ENCODE results near the gene PIK3CB. TPM values are rescaled to one million over a fixed set of nuclear protein-coding genes. Genes with fewer than 3 reads are reported as not detected.
"Not testable (repeated sequence)": the region's sequence is repeated elsewhere in the genome, so short reads cannot be mapped to it uniquely, and the experiment has no call there.

PIK3CB gene
- polyA plus RNA-seq, 3 donors = 8.2 to 16.5 (median 14.9) TPM

DNA sequence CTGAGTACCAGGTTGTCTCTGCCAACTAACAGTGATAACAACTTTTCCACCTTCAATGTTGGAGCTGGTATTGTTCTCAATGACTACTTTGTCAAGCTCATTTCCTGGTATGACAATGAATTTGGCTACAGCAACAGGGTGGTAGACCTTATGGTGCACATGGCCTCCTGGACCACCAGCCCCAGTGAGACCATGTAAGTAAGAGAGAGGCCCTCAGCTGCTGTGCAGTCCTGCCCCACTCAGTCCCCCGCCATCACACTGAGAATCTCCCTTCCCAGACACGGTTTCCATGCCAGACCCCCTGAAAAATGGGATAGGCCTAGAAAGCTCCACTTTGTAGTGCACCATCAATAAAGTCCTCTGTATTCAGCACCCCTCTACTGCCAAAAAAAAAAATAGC is 56.1 kb downstream of the PIK3CB start:
- no peak overlapping the region for H3K27ac ChIP-seq (ENCODE audit: low read depth, low read length)
- WGBS, 3 donors = 98 to 100% (median 99%) methylated on average over 2 of the region's 2 CpGs

DNA sequence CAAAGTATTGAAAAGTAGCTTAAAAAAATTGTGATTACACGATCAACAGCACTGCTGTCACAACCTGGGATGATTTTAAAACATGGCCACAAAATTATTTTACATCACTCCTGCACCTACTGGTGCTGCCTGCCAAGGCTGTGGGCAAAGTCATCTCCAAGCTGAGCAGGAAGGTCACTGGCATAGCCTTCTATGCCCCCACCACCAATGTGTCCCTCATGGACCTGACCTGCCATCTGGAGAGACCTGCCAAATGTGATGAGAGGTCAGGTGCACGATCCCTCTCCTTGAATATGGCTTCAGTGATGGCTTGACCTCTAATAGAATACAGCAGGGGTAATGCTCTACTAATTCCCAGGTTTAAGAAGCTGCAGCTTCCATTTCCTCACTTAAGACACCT is 57.8 kb downstream of the PIK3CB start:
- 95 to 98% (median 96%) methylated on average over 2 of the region's 2 CpGs for WGBS, 3 donors
- no peak overlapping the region for H3K27ac ChIP-seq (ENCODE audit: low read depth, low read length)

DNA sequence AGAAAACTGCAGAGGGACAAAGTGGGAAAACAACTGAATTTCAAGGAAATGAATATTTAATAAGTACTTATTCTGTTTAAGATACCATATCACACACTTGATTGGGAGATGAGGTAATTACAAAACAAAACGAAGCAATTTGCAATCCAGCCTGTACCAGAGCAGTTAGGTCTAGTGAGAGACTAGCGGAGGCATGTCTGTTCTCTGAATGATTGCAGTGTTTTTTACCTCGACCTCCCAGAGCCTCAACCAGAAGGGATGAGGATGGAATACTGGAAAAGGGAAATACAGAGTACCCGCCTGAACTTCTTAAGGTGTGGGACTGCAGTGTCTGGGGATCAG is 59.5 kb downstream of the PIK3CB start:
- WGBS, 3 donors = 43 to 70% (median 55%) methylated on average over 4 of the region's 4 CpGs

DNA sequence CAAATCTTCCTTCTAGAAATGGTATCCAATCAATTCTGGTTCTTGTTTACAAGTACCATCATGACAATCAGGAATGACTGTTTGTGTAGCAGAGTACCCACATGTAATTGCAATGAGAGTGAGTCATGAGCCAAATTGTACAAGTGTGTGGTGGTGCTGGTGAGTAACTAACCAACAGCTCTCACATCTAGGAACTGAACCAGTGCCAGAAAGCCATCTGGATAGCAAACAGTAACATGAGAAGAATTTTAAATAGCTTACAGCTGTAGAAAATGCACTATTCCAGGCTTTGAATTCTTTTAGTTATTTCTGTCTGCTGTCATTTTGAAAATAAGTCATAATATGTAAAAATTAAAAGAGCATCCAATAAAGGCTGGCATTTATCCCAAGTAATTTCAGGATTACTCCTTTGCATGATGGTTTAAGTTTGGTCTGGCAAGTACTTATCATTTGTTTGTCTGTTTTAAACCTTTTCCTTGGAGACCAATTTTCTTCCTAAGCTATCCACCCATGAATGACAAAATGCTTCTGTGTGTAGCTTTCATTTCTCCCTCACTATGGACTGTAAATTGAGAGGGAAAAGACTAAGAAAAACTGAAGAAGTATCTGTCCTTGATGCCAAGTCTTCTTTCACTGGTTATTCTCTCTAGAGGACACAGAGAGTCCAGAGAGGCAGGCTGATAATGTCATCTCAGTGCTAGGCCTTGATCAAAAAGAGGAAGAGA is 60.0 kb downstream of the PIK3CB start:
- H3K27ac ChIP-seq (ENCODE audit: low read depth, low read length) = no peak overlapping the region

More for the DNA sequence above, 59.5 kb downstream of the PIK3CB start:
- no peak overlapping the region for H3K27ac ChIP-seq (ENCODE audit: low read depth, low read length)

DNA sequence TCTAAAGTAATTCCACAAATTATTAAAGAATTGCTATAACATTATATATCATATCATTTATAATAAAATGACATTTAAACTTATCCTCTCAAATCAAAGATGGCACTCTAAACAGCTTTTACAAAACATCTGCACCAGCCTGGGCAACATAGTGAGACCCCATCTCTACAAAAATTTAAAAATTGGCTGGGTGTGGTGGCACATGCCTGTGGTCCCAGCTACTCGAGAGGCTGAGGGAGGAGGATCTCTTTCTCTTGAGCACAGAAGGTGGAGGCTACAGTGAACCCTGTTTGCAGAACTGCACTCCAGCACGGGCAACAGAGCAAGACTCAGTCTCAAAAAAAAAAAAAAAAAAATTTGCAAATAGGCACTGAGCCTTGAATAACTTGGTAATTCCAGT is 63.1 kb downstream of the PIK3CB start:
- WGBS, 3 donors = 98 to 100% (median 100%) methylated on average over 2 of the region's 2 CpGs
- no peak overlapping the region for H3K27ac ChIP-seq (ENCODE audit: low read depth, low read length)

DNA sequence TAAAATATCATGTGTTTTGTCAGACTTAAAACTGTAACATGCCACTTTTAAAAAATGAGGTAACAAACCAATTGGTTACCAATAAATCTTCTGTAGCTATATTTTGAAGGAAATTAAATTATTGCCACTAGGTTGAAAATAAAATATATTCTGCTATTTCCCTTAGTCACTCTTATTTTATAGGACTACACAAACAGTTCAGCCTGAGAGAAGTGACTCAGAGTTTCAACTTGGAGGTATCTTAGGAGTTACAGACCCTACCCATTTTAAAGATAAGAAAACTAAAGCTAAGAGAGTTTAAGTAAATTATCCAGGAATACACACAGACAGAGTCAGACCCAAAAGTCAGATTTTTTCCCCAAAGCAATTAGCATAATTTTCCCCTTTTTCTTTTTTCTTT is 65.1 kb downstream of the PIK3CB start:
- H3K27ac ChIP-seq (ENCODE audit: low read depth, low read length) = no peak overlapping the region

DNA sequence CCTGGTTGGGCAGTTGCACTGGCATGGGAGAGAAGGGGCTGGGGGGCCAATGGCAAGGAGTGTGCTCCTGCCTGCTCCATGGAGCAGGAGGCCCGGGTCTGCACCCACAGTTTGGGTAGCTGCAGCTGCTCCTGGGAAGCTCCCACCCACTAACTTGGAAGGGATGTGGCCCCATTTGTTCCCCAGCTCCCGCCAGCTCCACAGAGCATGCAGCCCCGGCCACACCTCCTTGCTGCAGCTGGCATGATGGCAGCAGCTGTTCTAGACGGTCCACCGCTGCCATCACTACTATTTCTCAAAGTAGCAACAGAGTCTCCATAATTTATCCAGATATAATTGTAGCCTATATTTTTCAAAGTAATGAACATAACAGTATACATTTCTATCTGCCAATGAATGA is 65.8 kb downstream of the PIK3CB start:
- WGBS, 3 donors = 98 to 99% (median 98%) methylated on average over 5 of the region's 5 CpGs
- H3K27ac ChIP-seq (ENCODE audit: low read depth, low read length) = no peak overlapping the region

DNA sequence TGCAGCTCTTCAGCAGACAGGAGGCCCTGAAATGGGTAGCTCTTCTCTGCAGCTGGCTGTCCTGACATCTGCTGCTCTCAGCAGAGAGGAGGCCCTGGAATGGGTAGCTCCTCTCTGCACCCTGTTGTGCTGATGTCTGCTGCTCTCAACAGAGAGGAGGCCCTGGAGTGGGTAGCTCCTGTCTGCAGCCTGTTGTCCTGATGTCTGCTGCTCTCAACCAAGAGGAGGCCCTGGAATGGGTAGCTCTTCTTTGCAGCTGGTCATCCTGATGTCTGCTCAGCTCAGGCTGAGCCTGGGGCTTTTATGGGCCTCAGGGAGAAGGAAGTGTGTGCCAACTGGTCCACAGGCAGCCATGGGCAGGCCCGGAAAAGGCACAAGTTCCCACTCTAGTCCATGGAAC is 66.6 kb downstream of the PIK3CB start:
- no peak overlapping the region for H3K27ac ChIP-seq (ENCODE audit: low read depth, low read length)
- WGBS, 3 donors = 93 to 100% (median 97%) methylated on average over 1 of the region's 1 CpG

DNA sequence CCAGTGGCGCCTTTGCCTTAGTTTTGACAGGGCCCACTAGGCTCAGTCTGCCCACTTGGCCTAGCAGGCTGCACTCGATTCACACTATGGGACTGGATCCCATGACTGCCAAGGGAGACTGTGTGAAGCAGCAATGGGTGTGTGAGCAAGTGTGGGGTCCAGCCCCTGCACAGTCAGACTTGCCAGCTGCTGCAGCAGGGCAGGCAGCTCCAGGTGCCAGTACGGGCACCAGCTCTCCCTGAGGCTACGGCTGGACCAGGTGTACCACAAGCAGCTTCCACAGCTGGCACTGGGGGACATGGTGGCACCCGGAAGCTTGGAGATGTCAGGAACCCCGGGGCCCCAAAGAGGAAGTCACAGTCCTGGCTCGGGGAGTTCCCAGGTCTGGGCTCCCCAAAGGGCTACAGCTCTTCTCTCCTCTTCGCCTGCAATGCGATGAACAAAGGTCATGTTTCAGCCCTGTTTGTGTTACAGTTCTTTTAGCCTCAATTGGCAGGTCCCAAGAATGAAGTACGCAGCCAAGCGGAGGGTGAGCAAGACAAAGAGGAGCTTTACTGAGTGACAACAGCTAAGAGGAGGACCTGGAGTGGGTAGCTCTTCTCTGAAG is 67.1 kb downstream of the PIK3CB start:
- H3K27ac ChIP-seq (ENCODE audit: low read depth, low read length) = no peak overlapping the region
- 92 to 96% (median 96%) methylated on average over 11 of the region's 11 CpGs for WGBS, 3 donors

DNA sequence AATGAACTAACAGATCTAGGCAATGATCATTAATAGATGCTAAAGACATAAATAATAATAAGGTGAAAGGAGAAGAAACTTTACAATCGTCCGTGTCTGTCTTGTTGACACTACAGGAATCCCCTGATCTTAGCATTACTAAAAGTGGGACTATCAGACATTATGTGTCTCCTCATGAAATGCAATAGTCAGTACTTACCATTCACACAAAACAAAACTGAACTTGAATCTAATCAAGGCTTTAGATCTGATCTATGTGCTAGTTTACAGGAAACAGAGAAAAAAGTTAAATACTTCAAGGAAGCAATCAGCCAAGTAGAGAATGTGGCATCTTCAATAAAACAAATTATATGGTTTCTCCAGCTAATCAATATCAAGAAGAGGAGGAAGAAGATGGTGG is 73.7 kb downstream of the PIK3CB start:
- no peak overlapping the region for H3K27ac ChIP-seq (ENCODE audit: low read depth, low read length)
- WGBS, 3 donors = 88 to 96% (median 92%) methylated on average over 2 of the region's 2 CpGs

DNA sequence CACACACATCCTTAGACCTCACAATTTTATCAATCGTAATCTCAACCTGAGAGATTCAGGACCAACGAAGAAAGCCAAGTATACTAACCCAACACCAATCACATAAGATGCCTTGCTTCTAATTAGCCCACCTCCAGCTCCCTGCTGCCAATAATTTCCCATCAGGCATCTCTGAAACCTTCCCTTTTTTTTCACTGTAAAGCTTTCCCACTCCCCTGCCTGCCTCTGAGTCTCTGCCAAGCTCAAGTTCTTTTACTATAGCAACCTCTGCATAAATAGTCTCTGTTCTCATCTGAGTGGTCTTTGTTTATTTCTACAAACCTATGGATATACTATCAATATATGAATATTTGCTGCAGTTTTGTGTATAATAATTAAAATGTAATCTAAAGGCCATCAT is 86.5 kb downstream of the PIK3CB start:
- no peak overlapping the region for H3K27ac ChIP-seq (ENCODE audit: low read depth, low read length)
- WGBS, 3 donors = 81 to 93% (median 84%) methylated on average over 2 of the region's 2 CpGs

DNA sequence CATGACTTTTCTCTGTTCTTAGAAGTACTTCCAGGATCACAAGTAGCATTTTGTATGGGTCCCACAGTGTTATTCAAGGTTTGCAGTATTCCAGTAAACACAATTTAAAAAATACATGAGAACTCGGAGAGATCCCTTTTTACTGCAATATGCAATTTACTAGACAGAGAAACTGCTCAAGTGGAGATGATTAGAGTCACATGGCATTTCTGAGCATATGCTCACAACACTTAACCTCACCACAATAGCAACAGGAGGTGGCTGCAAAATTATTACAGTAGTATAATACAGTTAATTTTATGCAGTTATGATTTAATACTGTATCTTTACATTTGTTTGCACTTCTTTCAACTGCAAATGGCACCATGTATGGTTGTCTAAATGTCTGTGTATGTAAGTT is 87.5 kb downstream of the PIK3CB start:
- no peak overlapping the region for H3K27ac ChIP-seq (ENCODE audit: low read depth, low read length)
- 85 to 90% (median 88%) methylated on average over 1 of the region's 1 CpG for WGBS, 3 donors

DNA sequence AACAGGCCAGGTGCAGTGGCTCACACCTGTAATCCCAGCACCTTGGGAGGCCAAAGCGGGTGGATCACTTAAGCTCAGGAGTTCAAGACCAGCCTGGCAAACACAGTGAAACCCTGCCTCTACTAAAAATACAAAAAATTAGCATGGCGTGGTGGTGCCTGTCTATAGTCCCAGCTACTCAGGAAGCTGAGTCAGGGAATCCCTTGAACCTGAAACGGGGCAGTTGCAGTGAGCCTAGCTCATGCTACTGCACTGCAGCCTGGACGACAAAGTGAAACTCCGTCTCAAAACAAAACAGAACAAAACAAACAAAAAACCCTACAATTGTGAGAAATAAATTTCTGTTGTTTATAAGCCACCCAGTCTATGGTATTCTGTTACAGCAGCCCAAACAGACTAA is 94.7 kb downstream of the PIK3CB start:
- WGBS, 3 donors = 83 to 91% (median 87%) methylated on average over 5 of the region's 5 CpGs
- H3K27ac ChIP-seq (ENCODE audit: low read depth, low read length) = no peak overlapping the region

DNA sequence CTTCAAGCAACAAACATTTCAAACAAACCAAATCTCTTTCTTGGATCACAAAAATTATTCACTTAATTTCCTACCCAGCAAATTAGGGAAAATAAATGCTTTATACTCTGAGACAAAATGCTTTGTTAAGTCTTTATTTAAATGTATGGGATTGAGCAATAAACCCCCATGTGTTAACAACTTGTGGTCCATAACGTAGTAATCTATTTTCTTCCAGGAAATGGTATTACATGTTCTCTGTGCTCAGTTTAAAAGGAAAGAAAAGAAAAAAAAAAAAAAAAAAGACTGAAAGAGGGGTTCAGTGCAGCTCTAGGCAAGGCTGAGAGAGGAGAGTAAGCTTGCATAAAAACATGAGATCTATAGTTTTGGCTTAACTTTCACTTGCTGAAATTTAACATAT is 102.3 kb downstream of the PIK3CB start:
- H3K27ac ChIP-seq (ENCODE audit: low read depth, low read length) = no peak overlapping the region
- WGBS, 3 donors = 48 to 82% (median 62%) methylated on average over 1 of the region's 1 CpG

DNA sequence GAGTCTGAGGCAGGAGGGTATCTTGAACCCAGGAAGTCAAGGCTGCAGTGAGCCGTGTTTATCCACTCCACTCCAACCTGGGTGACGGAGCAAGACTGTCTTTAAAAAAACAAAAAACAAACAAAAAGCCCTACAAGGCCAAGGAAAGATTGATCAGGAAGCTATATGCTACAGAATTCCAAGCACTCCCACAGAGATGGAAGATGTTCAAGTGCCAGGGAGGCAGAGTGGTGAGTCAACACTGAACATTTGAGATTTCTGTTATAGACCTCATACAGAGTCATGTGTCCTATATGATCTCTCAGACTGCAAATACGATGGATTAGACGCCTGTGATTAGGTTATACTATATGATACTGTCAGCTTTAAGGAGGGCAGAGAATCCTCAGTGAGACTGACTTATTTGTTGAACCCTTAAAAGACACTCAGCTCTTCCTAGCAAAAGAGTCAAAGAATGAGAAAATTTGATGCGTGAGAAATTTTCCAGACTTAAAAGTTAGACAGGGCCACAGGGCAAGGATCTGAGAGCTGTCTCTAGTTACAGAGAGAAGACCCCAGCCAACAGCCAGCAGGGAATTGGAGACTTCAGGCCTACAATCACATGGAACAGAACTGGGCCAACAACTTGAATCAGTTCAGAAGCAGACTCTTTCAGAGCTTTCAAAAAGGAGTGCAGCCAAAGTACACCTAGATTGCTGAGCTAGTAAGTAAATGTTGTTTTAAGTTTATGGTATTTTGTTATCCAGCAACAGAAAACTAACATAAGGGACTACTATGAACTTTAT is 107.6 kb downstream of the PIK3CB start:
- H3K27ac ChIP-seq (ENCODE audit: low read depth, low read length) = no peak overlapping the region
- 76 to 93% (median 88%) methylated on average over 5 of the region's 5 CpGs for WGBS, 3 donors

DNA sequence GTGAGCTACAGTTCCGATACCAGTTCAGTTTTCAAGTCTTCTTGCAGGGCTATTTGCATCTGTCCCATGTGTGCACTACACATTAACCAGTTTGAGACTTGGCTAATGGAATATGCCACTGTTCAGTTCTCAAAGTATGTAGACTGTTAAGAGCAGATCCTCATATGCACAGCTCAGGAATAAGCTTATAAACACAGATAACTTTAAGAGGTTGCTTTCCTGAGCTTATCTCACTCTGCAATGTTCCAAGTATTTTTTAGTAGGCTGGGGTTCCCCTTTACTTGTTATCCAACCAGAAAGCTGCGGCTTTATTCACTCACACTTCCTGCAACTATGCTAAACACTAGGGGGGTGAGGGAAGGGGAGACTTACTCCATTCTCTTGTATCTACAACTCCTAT is 108.7 kb downstream of the PIK3CB start:
- H3K27ac ChIP-seq (ENCODE audit: low read depth, low read length) = not testable (repeated sequence)
- 49 to 79% (median 50%) methylated on average over 2 of the region's 2 CpGs for WGBS, 3 donors

DNA sequence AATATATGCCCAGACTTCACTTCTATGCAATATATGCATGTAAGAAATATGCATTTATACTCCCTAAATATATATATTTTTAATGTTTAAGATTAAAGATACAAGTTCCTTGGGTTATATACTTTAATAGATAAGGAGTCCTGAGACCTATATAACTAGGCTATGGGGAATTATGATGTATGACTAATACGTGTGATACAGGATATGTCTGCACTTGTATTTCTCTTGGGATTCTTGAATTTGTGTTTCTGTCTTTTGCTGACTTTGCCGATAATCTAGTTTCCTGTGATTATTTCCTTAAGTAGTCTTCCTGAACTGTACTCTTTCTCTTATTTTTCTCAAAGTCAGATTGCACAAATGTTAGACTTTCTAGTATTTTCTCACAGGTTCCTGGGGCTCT is 109.6 kb downstream of the PIK3CB start:
- WGBS, 3 donors = 42 to 69% (median 46%) methylated on average over 2 of the region's 2 CpGs
- no peak overlapping the region for H3K27ac ChIP-seq (ENCODE audit: low read depth, low read length)

DNA sequence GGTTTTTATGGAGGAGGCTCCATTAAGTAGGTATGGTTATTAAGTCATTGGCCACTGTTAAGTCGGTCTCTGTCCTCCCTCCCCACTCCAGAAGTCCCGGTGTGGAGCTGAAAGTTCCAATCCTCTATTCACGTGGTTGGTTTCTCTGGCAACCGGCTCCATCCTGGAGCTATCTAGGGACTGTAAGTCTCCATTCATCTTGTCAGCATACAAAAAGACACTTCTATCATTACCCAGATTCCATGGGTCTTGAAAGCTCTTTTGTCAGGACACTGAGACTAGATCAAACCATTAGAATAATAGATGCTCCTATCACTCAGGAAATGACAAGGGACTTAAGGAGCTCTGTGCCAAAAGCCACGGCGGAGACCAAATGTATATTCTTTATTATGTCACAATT is 110.3 kb downstream of the PIK3CB start:
- 80 to 87% (median 85%) methylated on average over 6 of the region's 6 CpGs for WGBS, 3 donors
- H3K27ac ChIP-seq (ENCODE audit: low read depth, low read length) = no peak overlapping the region

DNA sequence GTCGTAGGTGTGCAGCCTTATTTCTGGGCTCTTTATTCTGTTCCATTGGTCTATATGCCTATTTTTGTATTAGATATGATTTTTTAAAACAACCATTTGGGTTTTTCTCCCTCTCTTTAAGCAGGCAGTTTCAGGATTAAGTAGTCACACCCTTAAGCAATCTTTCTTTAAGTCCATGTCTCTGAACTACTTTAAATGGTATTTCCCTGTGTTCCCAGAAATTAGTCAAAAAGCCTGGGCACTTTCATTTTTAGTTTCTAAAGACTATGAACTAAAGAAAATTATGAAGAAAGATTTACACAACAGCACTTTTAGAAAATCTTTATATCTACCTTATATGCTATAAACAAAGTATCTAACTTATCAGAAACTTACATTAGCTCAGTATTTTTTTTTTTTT is 115.9 kb downstream of the PIK3CB start:
- 87 to 98% (median 93%) methylated on average over 1 of the region's 1 CpG for WGBS, 3 donors
- H3K27ac ChIP-seq (ENCODE audit: low read depth, low read length) = no peak overlapping the region

DNA sequence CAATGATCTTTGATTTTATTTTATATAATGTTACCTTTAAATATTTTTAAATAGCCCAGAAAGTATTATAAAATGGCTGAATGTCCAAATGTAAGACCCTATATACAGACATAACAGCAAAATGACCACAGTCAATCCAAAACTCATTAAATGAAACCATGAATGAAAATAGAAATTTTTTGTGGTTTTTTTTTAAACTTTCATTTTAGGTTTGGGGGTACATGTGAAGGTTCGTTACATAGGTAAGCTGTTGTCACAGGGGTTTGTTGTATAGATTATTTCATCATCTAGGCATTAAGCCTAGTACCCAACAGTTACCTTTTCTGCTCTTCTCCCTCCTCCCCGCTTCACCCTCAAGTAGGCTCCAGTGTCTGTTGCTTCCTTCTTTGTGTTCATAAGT is 117.4 kb downstream of the PIK3CB start:
- no peak overlapping the region for H3K27ac ChIP-seq (ENCODE audit: low read depth, low read length)
- 95 to 98% (median 97%) methylated on average over 2 of the region's 2 CpGs for WGBS, 3 donors
